GM19324 (cell line): ENCODE measurements around the gene NELFE.
A peak's percentile ranks its signal among the peaks of the same experiment; 100 is the strongest.
"Not testable (repeated sequence)": the region's sequence is repeated elsewhere in the genome, so short reads cannot be mapped to it uniquely, and the experiment has no call there.

Experiments
- ATAC-seq: cut with Tn5 transposase; IDR thresholded peaks from one replicate; pipeline ENCODE4 v1.9.1; 2021; ENCODE audit warnings: mild to moderate bottlenecking, moderate library complexity; ENCODE audit not compliant: unreplicated experiment, low FRiP score

Gene NELFE

DNA sequence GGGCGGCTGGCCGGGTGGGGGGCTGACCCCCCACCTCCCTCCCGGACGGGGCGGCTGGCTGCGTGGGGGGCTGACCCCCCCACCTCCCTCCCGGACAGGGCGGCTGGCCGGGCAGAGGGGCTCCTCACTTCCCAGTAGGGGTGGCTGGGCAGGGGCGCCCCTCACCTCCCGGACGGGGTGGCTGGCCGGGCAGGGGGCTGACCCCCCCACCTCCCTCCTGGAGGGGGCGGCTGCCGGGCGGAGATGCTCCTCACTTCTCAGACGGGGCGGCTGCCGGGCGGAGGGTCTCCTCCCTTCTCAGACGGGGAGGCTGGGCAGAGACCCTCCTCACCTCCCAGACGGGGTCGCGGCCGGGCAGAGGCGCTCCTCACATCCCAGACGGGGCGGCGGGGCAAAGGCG is 17.3 kb upstream of the NELFE start:
- not testable (repeated sequence) for ATAC-seq

DNA sequence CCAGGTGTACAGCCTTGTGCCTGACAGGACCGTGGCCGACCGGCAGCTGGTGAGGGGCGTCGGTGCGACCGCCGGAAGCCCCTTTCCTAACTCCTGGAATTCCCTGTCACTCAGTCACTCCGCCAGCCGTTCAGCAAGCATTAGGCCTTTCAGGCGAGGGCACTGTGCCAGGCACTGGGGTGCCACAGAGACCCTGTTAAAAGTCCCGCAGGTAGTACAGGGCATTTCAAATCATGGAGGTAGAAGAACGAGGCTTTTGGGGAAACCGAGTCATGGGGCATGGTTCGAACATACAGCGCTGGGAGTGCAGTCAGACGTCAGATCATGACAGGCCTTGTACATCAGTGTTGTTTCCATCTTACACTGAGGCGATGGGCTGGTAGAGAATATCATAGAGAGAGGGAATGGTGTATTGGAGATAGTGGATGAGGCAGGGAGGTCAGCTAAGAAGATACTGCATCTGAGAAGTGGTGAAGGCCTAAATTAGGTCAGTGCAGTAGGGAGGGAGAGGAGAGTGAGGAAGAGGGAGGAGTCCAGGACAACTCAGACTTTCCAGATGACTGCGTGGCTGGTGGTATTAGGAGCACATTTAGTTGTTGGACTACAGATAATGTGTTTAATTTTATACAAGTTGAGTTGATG is 14.1 kb upstream of the NELFE start:
- no peak for ATAC-seq

DNA sequence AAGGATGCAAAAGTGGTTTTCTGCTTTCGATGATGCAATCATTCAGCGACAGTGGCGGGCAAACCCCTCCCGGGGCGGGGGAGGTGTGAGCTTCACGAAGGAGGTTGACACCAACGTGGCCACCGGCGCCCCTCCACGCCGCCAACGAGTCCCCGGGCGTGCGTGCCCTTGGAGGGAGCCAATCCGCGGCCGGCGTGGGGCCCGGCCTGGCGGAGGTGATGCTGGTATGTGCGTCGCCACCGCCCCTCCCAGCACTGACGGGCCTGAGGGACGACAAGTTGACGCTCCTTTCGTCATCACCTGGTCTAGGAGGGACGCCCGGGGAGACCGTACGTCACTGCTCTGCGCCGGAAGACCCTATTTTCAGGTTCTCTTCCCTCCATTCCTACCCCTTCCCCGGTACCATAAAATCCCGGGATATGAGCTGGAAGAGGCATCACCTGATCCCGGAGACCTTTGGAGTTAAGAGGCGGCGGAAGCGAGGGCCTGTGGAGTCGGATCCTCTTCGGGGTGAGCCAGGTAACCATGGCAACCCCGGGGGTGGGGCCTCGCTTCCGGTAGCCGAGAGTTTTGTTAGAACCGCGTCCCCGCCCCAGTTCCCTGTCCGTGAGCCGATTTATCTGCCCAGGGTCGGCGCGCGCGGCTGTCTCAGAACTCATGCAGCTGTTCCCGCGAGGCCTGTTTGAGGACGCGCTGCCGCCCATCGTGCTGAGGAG is 13.4 kb upstream of the NELFE start, which contains the start of gene DXO:
Gene DXO, minus strand, starts transcription at position 146 of the 716 bp plus-strand sequence. CDS start 463 bp downstream, outside the sequence.
- ATAC-seq = peak; percentile 95

DNA sequence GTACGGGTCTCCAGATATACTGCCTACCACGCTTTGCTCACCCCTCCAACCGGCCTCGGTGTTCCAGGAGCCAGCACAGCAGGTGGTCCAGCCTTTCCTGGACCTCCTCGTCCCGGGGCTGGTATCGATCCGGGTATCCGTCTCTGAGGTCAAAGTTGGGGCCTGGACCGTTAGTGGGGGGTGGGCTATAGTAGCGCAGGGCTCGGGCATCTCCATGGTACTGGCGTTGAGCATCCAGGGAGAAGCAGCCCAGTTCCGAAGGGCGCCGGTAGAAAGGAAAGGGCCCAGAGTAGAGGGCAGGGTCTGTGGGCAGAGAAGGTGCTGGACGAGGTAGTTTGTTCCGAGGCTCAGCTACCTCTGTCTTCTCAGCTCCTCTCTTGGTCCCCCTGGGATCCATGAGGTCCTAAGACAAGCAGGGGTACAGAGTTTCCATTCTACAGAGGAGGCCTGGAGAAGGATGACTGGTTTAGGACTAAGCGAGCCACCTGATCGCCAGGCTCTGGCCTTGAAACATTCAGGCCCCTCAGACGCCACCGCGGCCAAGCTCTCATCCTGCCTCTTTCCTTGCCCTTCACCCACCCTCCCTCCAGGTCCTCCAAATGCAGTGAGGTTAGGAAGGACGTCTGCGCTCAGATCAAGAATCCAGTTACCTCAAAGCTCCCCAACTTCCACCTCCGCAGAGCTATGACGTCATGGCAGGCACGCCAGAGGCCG is 12.7 kb upstream of the NELFE start:
- ATAC-seq = no peak

DNA sequence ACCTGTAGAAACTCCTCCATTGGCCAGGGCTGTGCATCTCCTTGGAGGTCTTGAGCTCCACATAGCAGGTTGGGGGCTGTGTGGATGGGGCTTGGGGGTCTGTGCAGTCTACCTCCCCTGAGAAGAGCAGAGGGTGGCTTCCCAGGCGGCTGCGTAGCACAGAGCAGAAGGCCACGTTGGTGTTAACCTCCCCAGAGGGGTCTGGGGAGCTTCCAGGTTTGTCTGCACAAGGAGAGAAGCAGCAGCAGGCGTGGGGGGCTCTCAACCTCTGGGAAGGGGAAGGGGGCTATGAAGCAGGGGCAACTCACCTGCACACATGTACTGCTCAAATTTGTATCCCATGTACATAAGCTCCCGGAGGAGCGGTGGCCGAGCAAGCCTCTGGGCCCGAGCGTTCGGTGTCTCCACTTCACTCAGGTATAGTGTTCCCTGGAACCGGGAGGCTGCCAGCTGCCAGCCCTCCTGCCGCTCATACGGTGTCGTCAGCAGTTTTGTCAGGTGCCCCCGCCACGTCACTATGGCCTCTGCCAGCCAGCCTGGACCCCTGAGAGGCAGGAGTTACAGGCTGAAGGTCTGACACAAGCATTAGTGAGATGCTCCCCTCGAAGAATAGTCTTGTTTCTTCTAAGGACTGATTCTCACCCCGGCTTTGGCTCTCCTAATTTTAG is 12.0 kb upstream of the NELFE start:
- no peak for ATAC-seq

DNA sequence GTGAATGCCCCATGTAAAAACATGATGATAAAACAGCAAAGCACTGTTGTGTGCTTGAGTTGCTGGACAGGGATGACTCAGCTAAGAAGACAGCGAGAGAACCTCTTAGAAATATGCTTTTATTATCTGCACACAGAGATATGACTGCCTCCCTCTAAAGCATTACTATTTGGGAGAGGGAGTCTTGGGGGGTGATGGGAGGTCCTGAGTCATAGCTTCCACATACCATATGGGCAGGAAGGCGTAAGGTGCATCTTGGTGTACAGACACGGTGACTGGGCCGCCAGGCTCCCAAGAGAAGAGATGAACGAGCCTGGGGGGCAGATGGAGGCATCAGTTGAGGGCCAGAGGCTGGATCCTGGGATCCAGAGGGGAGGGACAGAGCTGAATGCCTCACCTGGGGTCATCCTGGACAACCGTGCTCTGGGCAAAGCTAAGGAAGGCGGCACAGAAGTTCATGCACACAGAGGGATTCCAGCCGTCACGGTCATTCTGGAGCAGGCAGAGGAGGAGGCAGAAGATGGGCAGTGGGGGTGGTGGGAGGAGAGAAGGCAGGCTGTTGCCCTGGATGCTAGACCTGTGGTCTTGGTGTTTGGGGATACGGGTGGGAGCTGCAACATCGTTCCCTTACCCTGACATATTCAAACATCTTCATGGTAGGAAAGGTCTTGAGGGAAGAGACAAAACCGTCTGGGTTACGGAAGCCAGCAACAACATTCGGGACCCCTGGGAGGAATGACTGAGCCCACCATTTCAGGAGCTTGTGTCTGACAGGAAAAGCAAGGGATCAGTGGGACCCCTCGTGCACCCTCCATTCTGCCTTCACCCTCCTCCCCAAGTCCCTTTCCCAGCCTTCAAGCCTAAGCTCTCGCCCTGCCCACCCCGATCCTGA is 11.2 kb upstream of the NELFE start:
- ATAC-seq = no peak

DNA sequence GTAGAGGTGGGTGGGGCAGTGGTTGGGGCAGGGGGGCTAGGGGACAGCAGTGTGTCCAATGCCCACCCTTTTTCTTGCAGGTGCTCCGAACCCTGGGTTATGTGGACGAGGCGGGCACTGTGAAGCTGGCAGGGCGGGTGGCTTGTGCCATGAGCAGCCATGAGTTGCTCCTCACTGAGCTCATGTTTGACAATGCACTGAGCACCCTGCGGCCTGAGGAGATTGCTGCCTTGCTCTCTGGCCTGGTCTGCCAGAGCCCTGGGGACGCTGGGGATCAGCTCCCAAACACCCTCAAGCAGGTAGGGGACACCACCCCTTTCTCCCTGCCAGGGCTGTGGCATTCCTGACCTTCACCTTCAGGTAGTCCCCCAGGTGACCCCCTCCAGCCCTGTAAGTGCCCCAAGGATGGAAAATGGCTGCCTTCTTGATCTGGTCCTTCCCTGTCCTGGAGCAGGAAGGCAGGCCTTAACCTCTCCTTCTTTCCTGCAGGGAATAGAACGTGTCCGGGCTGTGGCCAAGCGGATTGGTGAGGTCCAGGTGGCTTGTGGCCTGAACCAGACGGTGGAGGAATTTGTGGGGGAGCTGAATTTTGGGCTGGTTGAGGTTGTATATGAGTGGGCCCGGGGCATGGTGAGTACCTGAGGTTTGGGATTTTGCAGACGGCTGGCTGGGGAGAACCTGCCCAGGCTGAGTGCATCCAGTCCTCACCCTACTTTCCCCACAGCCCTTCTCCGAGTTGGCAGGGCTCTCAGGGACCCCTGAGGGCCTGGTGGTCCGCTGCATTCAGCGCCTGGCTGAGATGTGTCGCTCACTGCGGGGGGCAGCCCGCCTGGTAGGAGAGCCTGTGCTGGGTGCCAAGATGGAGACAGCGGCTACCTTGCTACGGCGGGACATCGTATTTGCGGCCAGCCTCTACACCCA is 10.3 kb upstream of the NELFE start:
- ATAC-seq = no peak

DNA sequence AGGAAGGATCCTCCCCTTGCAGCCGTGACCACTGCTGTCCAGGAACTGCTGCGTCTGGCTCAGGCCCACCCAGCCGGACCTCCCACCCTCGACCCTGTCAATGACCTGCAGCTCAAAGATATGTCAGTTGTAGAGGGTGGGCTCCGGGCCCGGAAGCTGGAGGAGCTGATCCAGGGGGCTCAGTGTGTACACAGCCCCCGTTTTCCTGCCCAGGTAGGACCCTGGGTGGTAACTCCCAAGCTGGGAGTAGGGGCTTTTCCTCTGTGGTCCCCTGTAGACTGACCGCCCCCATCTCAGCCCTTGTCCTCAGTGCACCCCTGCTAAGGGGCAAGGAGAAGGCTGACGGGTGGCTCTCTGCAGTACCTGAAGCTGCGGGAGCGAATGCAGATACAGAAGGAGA is 9.6 kb upstream of the NELFE start:
- ATAC-seq = no peak

DNA sequence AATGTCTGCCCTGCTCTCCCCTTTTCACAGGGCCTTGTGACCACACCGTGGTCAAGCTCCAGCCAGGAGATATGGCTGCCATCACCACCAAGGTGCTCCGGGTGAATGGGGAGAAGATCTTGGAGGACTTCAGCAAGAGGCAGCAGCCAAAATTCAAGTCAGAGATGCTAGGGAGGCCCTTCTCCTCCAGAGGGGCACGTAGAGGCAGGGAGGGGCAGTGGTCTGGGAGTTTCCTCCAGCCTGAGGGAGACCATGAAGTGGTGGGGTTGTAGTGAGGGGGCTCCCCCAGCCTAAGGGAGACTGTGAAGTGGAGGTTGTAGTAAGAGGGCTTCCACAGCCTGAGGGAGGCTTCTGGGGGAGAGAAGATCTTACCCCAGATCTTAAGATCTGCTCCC is 9.2 kb upstream of the NELFE start:
- no peak for ATAC-seq

DNA sequence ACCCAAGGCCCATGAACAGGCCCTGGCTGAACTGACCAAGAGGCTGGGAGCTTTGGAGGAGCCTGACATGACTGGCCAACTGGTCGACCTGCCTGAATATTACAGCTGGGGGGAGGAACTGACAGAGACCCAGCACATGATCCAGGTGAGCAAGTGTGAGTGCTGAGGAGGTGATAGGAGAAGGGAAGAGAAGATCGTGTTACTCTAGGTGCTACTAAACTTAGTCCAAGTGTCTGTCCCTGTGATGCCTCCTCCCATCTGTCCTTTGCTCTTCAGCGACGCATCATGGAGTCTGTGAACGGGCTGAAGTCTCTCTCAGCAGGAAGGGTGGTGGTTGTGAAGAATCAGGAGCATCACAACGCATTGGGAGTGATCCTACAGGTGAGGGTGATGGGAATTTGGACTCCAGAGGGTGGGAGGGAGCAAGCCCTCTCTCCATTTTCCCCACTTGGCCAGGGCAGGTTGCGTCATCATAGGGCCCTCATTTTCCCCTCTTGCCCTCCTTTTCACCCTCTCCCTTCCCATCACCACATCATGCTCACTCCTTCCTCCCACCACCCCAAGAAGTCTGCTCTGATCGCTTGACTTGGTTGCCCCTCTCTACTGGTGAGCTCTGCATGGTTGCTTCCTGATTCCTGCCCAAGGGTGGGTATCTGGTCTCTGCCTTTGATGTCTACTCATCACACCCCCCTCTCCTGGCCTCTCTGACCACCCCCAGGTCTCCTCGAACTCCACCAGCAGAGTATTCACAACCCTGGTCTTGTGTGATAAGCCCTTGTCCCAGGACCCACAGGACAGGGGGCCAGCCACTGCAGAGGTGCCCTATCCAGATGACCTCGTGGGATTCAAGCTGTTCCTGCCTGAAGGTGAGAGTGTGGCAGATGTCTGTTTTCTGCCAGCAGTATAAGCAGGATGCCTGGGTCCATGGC is 8.5 kb upstream of the NELFE start:
- no peak for ATAC-seq

DNA sequence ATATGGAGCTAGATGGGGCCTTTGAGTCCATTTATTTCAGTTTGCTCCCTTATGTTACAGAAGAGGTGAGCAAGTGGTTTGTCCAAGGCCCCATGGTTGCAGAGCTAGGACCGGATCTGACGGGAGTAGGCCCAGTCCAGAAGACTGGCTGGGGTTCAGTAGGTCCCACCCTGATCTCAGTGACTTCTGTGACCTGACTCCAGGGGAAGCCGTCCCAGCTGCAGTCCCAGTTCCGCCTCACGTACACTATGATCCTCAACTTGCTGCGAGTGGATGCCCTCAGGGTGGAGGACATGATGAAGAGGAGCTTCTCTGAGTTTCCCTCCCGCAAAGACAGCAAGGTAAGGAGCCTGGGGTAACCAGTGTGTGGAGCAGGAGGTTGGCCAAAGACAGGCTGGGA is 7.7 kb upstream of the NELFE start:
- no peak for ATAC-seq

DNA sequence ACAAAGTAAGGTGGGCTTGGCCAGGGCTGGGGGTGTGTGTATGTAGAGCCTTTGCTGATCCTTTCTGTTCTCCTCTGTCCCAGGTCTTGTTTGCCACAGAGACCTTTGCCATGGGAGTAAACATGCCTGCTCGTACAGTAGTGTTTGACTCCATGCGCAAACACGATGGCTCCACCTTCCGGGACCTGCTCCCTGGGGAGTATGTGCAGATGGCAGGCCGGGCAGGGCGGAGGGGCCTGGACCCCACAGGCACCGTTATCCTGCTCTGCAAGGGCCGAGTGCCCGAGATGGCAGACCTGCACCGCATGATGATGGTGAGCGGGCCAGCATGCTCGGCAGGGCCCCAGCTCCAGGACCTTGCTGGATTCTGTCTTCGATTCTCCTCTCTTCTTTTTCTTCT is 6.9 kb upstream of the NELFE start:
- no peak for ATAC-seq

DNA sequence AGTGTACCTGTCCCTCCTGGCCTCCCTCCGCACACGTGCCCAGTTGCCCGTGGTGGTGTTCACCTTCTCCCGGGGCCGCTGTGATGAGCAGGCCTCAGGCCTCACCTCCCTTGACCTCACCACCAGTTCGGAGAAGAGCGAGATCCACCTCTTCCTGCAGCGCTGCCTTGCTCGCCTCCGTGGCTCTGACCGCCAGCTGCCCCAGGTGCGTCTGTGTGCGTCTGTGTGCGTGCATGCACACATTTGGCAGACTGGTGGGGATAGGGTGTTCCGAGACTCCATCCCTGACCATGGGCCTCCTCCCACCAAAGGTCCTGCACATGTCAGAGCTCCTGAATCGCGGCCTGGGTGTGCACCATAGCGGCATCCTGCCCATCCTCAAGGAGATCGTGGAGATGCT is 5.2 kb upstream of the NELFE start:
- no peak for ATAC-seq

DNA sequence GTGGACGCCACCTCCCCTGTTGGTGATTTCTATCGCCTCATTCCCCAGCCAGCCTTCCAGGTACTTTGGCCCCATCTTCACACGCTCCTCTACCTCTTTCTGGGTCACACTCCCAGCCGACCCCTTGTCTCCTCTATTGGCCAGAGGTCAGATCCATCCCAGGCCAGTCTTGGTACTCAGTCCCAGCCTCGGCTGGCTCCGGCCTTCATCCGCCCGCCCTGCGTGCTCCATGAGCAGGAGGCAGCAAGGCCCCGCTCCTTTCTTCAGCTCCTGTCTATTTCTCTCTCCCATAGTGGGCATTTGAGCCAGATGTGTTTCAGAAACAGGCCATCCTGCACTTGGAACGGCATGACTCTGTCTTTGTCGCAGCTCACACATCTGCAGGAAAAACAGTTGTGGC is 2.8 kb upstream of the NELFE start:
- no peak for ATAC-seq

DNA sequence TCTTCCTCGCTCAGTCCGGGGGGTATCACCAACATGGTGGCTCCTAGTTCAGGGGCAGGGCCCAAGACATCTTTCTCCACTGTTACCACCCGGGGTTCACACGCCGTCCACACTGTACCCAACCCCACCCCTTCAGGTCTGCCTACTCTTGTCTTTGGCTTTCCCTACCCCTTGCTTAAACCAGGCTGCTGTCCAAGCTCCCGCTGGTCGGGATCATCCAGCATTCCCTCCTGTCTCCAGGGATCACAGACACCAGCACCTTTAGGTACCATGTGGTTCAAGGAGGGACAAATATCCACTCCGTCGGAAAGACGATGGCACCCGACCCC is 395 bp downstream of the NELFE start:
- peak; percentile 2 for ATAC-seq

DNA sequence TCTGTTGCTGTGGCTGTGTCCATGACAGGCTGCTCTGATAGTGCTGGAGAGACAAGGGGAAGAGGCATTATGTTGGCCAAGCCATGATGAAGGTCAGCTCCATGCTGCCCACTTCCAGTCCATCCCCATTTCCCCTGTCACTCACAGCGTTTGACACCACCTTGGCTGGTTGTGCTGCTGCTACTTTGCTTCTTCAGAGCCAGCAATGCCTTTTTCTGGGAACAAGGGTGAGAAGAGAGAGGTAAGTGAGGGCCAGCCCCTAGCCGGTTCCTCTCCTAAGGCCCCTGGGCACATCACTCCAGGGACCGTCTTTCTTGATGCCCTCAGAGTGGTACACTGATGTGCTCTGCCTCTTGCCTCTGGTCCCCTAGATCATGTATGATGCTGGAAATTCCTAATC is 2.0 kb downstream of the NELFE start:
- no peak for ATAC-seq

DNA sequence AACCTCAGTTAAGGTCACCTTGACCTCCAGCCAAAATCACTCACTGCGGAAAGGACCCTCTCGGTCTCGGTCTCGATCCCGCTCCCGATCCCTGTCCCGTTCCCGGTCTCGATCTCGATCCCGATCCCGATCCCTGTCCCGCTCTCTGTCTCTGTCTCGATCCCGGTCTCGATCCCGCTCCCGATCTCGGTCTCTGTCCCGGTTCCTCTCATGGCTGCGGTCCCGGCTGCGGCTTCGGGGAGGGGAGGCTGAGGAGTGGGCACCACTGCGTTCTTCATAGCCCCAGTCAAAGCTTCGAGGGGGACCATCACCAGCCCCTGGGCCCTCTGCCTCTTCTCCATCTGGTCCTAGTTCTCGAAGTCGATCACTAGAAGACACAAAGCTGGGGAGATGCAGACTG is 4.3 kb downstream of the NELFE start:
- no peak for ATAC-seq

DNA sequence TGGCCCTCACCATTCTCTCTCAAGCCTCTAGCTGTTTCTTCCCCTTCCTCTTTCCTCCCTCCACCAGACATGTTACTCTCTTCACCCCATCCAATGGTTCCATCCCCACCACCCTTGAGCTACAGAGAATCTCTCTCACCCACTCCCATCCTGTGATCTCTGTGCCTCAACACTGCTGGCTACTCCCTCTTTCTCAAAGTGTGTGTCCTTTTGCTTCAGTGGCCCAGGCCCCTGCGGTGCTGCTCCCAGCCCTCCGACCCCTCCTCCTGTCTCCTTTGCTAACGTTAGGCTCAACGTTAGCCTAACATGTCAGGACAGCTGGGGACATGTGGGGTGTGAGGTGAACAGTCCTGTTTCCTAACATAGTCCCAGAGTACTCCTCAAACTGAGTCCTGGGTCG is 5.9 kb downstream of the NELFE start:
- ATAC-seq = no peak
